HCT116 (cell line): ENCODE results near the gene ARMC8.

ENCODE experiments used
- CTCF ChIP-seq, 3 experiments: fragments of 200-600 bp in 1 of 3; sonication (generic) in 1 of 3; IDR thresholded peaks in 2 of 3; conservative IDR thresholded peaks in 1 of 3; 2 replicates each; pipeline ENCODE4 v1.5.1; 2012 to 2017; ENCODE audit warnings: low read depth in 2 of 3, low read length in 2 of 3, antibody characterized with exemption in 1 of 3, borderline replicate concordance in 1 of 3, control low read depth in 1 of 3, mild to moderate bottlenecking in 1 of 3, mixed read lengths in 1 of 3, mixed run types in 1 of 3, moderate library complexity in 1 of 3; ENCODE audit not compliant: insufficient read depth in 1 of 3
- EZH2phosphoT487 ChIP-seq: fragments of 200-600 bp; IDR thresholded peaks from 2 replicates; pipeline ENCODE4 v1.6.1; 2018; ENCODE audit warnings: antibody characterized with exemption, borderline replicate concordance
- RAD21 ChIP-seq: IDR thresholded peaks from 2 replicates; pipeline ENCODE4 v1.6.1; 2012; ENCODE audit warnings: low read depth, mild to moderate bottlenecking
- YY1 ChIP-seq: IDR thresholded peaks from 2 replicates; pipeline ENCODE4 v1.6.1; 2011; ENCODE audit warnings: low read length, low read depth, moderate library complexity, mild to moderate bottlenecking; ENCODE audit not compliant: insufficient replicate concordance; ENCODE audit errors: extremely low read depth

DNA sequence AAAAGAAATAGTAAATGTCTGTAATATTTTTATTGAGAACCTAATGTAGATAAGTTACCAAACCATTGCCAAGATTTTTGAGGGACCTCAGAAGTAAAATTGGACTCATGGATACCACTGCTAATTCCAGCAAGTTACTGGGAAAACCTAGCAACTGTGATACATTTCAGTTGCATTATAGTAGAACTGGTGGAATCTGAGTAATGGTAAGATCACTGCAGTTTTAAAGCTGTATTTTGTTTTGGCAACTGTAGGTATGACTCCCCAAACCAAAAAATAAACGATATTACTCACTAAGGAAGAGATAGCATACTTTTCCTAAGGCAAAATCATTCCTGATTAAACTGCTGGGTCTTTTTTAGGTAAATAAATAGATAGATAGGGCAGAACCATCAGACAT, 54.0 kb downstream of the ARMC8 start:
- TF ChIP-seq CTCF (IDR thresholded peaks at IDR 0.05 in 2 of 3, conservative IDR thresholded peaks at IDR 0.05 in 1 of 3; ENCODE audit: borderline replicate concordance in 1 of 3, insufficient read depth in 1 of 3, low read depth in 2 of 3, low read length in 2 of 3) (no peak), RAD21 (no peak), EZH2phosphoT487 (no peak), YY1 (no peak)
